T-helper 2 cell treated with Interferon-gamma antibody and Interleukin-4, amounts not matched to agents 100 ng/mL and 5 ng/mL, for 36 hours (primary cell): ENCODE results near the gene SLC22A8. TPM values are rescaled to one million over a fixed set of nuclear protein-coding genes. Genes with fewer than 3 reads are reported as not detected.
"Not testable (repeated sequence)": the region's sequence is repeated elsewhere in the genome, so short reads cannot be mapped to it uniquely, and the experiment has no call there.

Experiments used
- intact Hi-C: fragments of 100-400 bp; cut with micrococcal nuclease; formaldehyde crosslinking; loops from one replicate; pipeline ENCODE4 v1.15.1; 2023
- total RNA-seq: library from RNA; stranded (reverse); gene quantifications from 2 replicates; pipeline ENCODE4 v1.2.3, GENCODE V29; 2022

The SLC22A8 gene
- not detected in 2 replicates for total RNA-seq

GRCh38 chr11:63015521-63016215, at the start of gene SLC22A8:
TSS of gene SLC22A8 (minus strand) at chr11:63015841. CDS start at chr11:63014958, 883 bp downstream.
- intact Hi-C loops: no loop called here

GRCh38 chr11:63046203-63046602, 30.6 kb upstream of the SLC22A8 start:
- intact Hi-C loops: not testable (repeated sequence)

- intact Hi-C loops: no loop called here
Observed at GRCh38 chr11:63042596-63042995, 27.0 kb upstream of the SLC22A8 start.

GRCh38 chr11:63032457-63032856, 16.8 kb upstream of the SLC22A8 start:
- intact Hi-C loops: loop anchor here (10.0 kb wide), 1 partner anchor 442 kb away; no protein-coding TSS in a partner anchor

- intact Hi-C loops: loop anchor here (1.0 to 10.0 kb wide), 2 partner anchors 118 to 289 kb away; no protein-coding TSS in a partner anchor
Observed at GRCh38 chr11:63023841-63024648, 8.4 kb upstream of the SLC22A8 start.

GRCh38 chr11:63023222-63023814, 7.7 kb upstream of the SLC22A8 start:
- intact Hi-C loops: loop anchor here (10.0 kb wide), 1 partner anchor 289 kb away; no protein-coding TSS in a partner anchor

- intact Hi-C loops: loop anchor here (10.0 kb wide), 1 partner anchor 288 kb away; no protein-coding TSS in a partner anchor
Observed at GRCh38 chr11:63022441-63022840, 6.8 kb upstream of the SLC22A8 start.

- intact Hi-C loops: loop anchor here (10.0 kb wide), 1 partner anchor 286 kb away; no protein-coding TSS in a partner anchor
Observed at GRCh38 chr11:63020671-63021291, 5.1 kb upstream of the SLC22A8 start.

- intact Hi-C loops: no loop called here
Observed at GRCh38 chr11:63019506-63019905, 3.9 kb upstream of the SLC22A8 start.

GRCh38 chr11:63017306-63017974, 1.8 kb upstream of the SLC22A8 start:
- intact Hi-C loops: no loop called here

GRCh38 chr11:63014408-63015055, 1.1 kb downstream of the SLC22A8 start:
- intact Hi-C loops: no loop called here

- intact Hi-C loops: no loop called here
Observed at GRCh38 chr11:63012839-63013238, 2.8 kb downstream of the SLC22A8 start.

GRCh38 chr11:63012430-63012829, 3.2 kb downstream of the SLC22A8 start:
- intact Hi-C loops: no loop called here

GRCh38 chr11:63010934-63011439, 4.7 kb downstream of the SLC22A8 start:
- intact Hi-C loops: no loop called here

- intact Hi-C loops: no loop called here
Observed at GRCh38 chr11:63007920-63008319, 7.7 kb downstream of the SLC22A8 start.

- intact Hi-C loops: no loop called here
Observed at GRCh38 chr11:63001456-63001855, 14.2 kb downstream of the SLC22A8 start.

GRCh38 chr11:62999649-63000048, 16.0 kb downstream of the SLC22A8 start:
- intact Hi-C loops: no loop called here

GRCh38 chr11:62999156-62999555, 16.5 kb downstream of the SLC22A8 start:
- intact Hi-C loops: no loop called here

- intact Hi-C loops: no loop called here
Observed at GRCh38 chr11:62996271-62996670, 19.4 kb downstream of the SLC22A8 start.

GRCh38 chr11:62994775-62995174, 20.9 kb downstream of the SLC22A8 start:
- intact Hi-C loops: no loop called here
